Astrocyte of the spinal cord (primary cell): ENCODE measurements around the gene TREML2.

ENCODE experiments used
- DNase-seq: peaks from one replicate; pipeline ENCODE4 v3.0.0; 2011; ENCODE audit warnings: low read depth, low spot score
- H3K4me3 ChIP-seq: 2 replicates; pipeline ENCODE4 v1.5.1; 2011; ENCODE audit warnings: low read depth, mild to moderate bottlenecking, low read length, moderate library complexity
- CTCF ChIP-seq: IDR thresholded peaks from 2 replicates; pipeline ENCODE4 v1.5.1; 2012; ENCODE audit warnings: low read depth, mild to moderate bottlenecking, low read length, inconsistent platforms
- in situ Hi-C: cut with HindIII; loops from 2 replicates; pipeline ENCODE4 v1.10.0; 2017; ENCODE audit warnings: low sequenced_read_pairs

TREML2 gene

GRCh38 chr6:41167173-41167963, 33.6 kb downstream of the TREML2 start:
- peak; percentile 16 for DNase-seq
- no peak for TF ChIP-seq CTCF
- no peak overlapping the region for H3K4me3 ChIP-seq
- in situ Hi-C loops: no loop called here

GRCh38 chr6:41164551-41165120, 36.3 kb downstream of the TREML2 start:
- TF ChIP-seq CTCF: no peak
- no peak overlapping the region for H3K4me3 ChIP-seq
- in situ Hi-C loops: no loop called here
- DNase-seq: no peak

- in situ Hi-C loops: no loop called here
- no peak for TF ChIP-seq CTCF
- no peak for DNase-seq
- no peak overlapping the region for H3K4me3 ChIP-seq
Measured at GRCh38 chr6:41163419-41163717, 37.6 kb downstream of the TREML2 start.

- DNase-seq: no peak
- in situ Hi-C loops: no loop called here
- H3K4me3 ChIP-seq: no peak within 1 kb of the TSS
- no peak for TF ChIP-seq CTCF
Measured at GRCh38 chr6:41162687-41163418, 38.1 kb downstream of the TREML2 start, which contains the start of gene TREM2. TREM2 (minus strand) TSS chr6:41163116; CDS start chr6:41163082, 34 bp downstream.

GRCh38 chr6:41161851-41162552, 38.9 kb downstream of the TREML2 start:
- no peak for TF ChIP-seq CTCF
- in situ Hi-C loops: no loop called here
- no peak overlapping the region for H3K4me3 ChIP-seq
- no peak for DNase-seq

GRCh38 chr6:41161380-41161779, 39.6 kb downstream of the TREML2 start:
- TF ChIP-seq CTCF: no peak
- H3K4me3 ChIP-seq: no peak overlapping the region
- DNase-seq: no peak
- in situ Hi-C loops: no loop called here
